ENCODE data around the gene GLIS2. TPM values are rescaled to one million over a fixed set of nuclear protein-coding genes. Genes with fewer than 3 reads are reported as not detected.

GLIS2 gene
- total RNA-seq, 1 experiment from 2014 or later = 4.3 TPM

GRCh38 chr16:4380119-4381063, 64.5 kb downstream of the GLIS2 start:
- DNase-seq (ENCODE audit: extremely low read depth, low read depth) = no peak

DNA sequence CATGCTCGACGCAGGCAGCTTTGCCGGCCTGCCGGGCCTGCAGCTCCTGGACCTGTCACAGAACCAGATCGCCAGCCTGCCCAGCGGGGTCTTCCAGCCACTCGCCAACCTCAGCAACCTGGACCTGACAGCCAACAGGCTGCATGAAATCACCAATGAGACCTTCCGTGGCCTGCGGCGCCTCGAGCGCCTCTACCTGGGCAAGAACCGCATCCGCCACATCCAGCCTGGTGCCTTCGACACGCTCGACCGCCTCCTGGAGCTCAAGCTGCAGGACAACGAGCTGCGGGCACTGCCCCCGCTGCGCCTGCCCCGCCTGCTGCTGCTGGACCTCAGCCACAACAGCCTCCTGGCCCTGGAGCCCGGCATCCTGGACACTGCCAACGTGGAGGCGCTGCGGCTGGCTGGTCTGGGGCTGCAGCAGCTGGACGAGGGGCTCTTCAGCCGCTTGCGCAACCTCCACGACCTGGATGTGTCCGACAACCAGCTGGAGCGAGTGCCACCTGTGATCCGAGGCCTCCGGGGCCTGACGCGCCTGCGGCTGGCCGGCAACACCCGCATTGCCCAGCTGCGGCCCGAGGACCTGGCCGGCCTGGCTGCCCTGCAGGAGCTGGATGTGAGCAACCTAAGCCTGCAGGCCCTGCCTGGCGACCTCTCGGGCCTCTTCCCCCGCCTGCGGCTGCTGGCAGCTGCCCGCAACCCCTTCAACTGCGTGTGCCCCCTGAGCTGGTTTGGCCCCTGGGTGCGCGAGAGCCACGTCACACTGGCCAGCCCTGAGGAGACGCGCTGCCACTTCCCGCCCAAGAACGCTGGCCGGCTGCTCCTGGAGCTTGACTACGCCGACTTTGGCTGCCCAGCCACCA, 65.4 kb downstream of the GLIS2 start:
- DNase-seq (ENCODE audit: extremely low read depth, low read depth) = no peak

DNA sequence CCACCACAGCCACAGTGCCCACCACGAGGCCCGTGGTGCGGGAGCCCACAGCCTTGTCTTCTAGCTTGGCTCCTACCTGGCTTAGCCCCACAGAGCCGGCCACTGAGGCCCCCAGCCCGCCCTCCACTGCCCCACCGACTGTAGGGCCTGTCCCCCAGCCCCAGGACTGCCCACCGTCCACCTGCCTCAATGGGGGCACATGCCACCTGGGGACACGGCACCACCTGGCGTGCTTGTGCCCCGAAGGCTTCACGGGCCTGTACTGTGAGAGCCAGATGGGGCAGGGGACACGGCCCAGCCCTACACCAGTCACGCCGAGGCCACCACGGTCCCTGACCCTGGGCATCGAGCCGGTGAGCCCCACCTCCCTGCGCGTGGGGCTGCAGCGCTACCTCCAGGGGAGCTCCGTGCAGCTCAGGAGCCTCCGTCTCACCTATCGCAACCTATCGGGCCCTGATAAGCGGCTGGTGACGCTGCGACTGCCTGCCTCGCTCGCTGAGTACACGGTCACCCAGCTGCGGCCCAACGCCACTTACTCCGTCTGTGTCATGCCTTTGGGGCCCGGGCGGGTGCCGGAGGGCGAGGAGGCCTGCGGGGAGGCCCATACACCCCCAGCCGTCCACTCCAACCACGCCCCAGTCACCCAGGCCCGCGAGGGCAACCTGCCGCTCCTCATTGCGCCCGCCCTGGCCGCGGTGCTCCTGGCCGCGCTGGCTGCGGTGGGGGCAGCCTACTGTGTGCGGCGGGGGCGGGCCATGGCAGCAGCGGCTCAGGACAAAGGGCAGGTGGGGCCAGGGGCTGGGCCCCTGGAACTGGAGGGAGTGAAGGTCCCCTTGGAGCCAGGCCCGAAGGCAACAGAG, 66.3 kb downstream of the GLIS2 start:
- no peak for DNase-seq (ENCODE audit: extremely low read depth, low read depth)

DNA sequence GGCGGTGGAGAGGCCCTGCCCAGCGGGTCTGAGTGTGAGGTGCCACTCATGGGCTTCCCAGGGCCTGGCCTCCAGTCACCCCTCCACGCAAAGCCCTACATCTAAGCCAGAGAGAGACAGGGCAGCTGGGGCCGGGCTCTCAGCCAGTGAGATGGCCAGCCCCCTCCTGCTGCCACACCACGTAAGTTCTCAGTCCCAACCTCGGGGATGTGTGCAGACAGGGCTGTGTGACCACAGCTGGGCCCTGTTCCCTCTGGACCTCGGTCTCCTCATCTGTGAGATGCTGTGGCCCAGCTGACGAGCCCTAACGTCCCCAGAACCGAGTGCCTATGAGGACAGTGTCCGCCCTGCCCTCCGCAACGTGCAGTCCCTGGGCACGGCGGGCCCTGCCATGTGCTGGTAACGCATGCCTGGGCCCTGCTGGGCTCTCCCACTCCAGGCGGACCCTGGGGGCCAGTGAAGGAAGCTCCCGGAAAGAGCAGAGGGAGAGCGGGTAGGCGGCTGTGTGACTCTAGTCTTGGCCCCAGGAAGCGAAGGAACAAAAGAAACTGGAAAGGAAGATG, 67.0 kb downstream of the GLIS2 start:
- no peak for DNase-seq (ENCODE audit: extremely low read depth, low read depth)

GRCh38 chr16:4383591-4384444, 68.0 kb downstream of the GLIS2 start:
- DNase-seq (ENCODE audit: extremely low read depth, low read depth) = no peak

- DNase-seq (ENCODE audit: extremely low read depth, low read depth) = no peak
These were observed 68.7 kb downstream of the GLIS2 start for GRCh38 chr16:4384509-4384942.

GRCh38 chr16:4385066-4385788, 69.4 kb downstream of the GLIS2 start:
- DNase-seq (ENCODE audit: extremely low read depth, low read depth) = no peak

DNA sequence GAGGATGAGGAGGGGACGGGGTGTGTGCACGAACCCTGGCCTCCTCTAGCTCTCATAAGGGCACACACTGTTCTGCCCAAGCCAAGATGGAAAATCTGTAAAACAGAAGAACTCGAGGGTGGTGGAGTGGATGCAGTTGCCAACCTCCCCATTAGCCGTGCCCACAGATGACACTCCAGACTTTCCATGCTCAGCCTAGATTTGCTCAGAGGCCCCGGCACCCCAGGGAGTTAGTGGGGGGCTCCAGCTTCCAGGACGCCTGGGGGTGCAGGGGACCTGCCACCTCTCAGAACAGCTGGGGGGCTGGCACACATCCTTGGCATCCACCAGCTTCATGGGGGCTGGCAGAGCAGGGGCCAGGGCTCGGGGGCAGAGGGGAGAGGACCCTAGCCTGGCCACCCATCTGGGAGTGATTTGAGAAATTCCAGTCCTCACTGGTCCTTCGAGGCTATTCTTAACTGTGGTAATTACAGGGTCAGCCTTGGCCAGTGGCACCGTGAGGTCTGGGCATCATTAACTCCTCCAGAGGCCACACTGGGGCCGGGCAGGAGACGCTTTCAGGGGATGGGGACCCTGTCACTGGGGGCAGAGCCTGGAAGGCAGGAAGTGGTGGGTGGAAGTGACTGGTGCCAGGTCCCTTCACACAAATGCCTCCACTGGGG, 70.1 kb downstream of the GLIS2 start:
- no peak for DNase-seq (ENCODE audit: extremely low read depth, low read depth)

GRCh38 chr16:4386451-4386805, 70.6 kb downstream of the GLIS2 start:
- no peak for DNase-seq (ENCODE audit: extremely low read depth, low read depth)

DNA sequence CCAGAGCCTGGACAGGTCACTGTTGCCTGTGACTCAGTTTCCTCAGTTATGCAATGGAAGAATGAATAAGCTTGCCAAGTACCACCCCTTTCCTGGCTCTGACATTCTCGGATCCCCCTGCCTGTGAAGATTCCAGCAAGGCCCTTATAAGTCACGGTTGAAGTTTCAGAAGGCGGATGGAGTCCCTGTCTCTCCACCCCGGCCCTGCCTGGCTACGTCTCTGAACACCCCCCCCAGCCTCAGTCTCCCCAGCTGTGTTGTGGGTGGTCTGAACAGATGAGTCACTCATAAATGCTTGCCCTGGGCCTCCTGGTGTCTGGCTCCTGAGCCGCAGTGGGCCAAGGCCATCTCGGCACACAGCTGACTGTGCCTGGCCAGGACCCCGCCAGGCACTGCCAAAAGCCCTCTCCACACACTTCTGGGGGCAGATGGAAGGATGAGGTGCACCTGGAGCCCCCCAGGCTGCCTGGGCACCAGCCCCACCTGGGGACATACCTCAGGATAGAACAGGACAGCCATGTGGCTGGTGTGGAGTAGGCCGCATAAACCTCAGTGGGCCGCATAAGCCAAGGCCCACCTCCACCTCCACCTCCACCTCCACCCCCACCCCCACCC, 71.2 kb downstream of the GLIS2 start:
- no peak for DNase-seq (ENCODE audit: extremely low read depth, low read depth)

DNA sequence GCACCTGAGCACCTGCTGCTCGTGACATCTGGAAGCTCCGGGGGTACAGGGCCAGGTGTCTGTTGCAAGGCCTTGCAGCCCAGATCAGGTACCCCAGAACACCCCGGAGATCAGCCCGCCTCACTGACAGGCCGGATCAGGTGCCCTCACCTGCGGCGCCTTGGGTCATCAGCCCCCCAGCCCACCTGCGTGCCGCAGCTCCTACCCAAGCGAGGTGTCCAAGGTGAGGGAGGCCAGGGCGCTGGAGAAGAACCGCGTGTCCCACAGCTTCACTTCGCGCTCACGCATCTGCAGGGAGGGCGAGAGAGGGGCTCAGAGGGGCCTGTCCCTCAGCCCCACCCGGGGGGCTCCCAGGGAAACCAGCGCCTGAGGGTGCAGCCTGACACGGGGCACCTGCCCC, 71.9 kb downstream of the GLIS2 start:
- DNase-seq (ENCODE audit: extremely low read depth, low read depth) = no peak

DNA sequence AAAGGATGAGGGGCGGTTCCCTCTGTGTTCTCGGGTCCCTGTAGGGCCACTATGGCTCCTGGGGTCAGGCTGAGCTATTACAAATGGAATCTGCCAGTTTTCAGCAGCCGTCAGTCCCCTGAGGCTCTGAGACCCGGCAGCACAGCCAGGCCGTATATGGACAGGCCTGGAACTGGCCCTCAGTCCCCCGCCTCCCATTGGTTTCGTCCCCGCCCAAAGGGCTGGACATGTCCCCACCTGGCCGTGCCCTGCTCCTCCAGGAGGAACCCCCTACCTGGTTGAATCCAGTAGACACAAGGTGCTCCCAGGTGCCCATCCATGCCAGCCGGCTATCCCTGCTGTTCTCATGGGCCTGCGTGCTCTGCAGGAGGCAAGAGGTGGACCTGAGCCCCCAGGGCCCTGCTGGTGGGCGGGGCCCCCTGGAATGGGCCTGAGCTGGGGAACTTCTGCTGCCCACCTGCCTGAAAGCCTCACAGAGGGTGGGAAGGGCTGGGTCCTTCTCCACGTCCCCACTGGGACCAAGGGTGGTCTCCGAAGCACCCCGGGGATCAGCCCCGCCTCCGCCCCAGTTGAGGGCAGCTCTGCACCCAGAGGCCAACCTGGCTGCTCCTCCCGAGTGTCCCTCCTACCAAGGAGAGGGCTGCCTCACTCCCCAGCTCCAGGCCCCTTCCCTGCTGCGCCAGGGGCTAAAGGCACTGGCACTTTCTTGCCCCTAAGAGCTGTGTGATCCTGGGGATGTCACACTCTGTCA, 72.6 kb downstream of the GLIS2 start:
- DNase-seq (ENCODE audit: extremely low read depth, low read depth) = no peak

Other genes starting within 250 kb of the GLIS2 start
- 8.5 and 8.8 TPM in 2 replicates for gene ADCY9, start 199.6 kb upstream of the GLIS2 start, total RNA-seq (2014; rRNA removed; shearing (Covaris generic))
- gene SRL, start 74.0 kb upstream of the GLIS2 start, total RNA-seq (2014; rRNA removed; shearing (Covaris generic)) = not detected in 2 replicates
- gene TFAP4, start 43.0 kb upstream of the GLIS2 start, total RNA-seq (2014; rRNA removed; shearing (Covaris generic)) = 21.1 and 22.0 TPM in 2 replicates
- gene PAM16, start 35.3 kb downstream of the GLIS2 start, total RNA-seq (2014; rRNA removed; shearing (Covaris generic)) = 65.7 and 80.6 TPM in 2 replicates
- gene VASN, start 55.8 kb downstream of the GLIS2 start, total RNA-seq (2014; rRNA removed; shearing (Covaris generic)) = 5.1 and 7.2 TPM in 2 replicates
- 12.3 and 13.1 TPM in 2 replicates for gene CORO7, start 100.5 kb downstream of the GLIS2 start, total RNA-seq (2014; rRNA removed; shearing (Covaris generic))
- 210 and 214 TPM in 2 replicates for gene DNAJA3, start 109.8 kb downstream of the GLIS2 start, total RNA-seq (2014; rRNA removed; shearing (Covaris generic))
- gene NMRAL1, start 158.6 kb downstream of the GLIS2 start, total RNA-seq (2014; rRNA removed; shearing (Covaris generic)) = 47.9 and 50.7 TPM in 2 replicates
- gene HMOX2, start 160.3 kb downstream of the GLIS2 start, total RNA-seq (2014; rRNA removed; shearing (Covaris generic)) = 32.2 and 34.6 TPM in 2 replicates
- 4.7 and 5.3 TPM in 2 replicates for gene CDIP1, start 222.7 kb downstream of the GLIS2 start, total RNA-seq (2014; rRNA removed; shearing (Covaris generic))
- not detected in 2 replicates for gene C16orf96, start 240.3 kb downstream of the GLIS2 start, total RNA-seq (2014; rRNA removed; shearing (Covaris generic))